Loucy (cell line): ENCODE results near the gene NUP50.

Source experiments
- EZH2phosphoT487 ChIP-seq: fragments of 200-600 bp; IDR thresholded peaks from 2 replicates; pipeline ENCODE4 v1.6.1; 2018; ENCODE audit warnings: antibody characterized with exemption, mild to moderate bottlenecking, moderate library complexity, borderline replicate concordance
- TF ChIP-seq, protein P1 (sequence below): fragments of 200-600 bp; sonication (generic); conservative IDR thresholded peaks from 2 replicates; pipeline ENCODE4 v1.5.1; 2014; ENCODE audit warnings: mild to moderate bottlenecking, antibody characterized with exemption, low read length

DNA sequence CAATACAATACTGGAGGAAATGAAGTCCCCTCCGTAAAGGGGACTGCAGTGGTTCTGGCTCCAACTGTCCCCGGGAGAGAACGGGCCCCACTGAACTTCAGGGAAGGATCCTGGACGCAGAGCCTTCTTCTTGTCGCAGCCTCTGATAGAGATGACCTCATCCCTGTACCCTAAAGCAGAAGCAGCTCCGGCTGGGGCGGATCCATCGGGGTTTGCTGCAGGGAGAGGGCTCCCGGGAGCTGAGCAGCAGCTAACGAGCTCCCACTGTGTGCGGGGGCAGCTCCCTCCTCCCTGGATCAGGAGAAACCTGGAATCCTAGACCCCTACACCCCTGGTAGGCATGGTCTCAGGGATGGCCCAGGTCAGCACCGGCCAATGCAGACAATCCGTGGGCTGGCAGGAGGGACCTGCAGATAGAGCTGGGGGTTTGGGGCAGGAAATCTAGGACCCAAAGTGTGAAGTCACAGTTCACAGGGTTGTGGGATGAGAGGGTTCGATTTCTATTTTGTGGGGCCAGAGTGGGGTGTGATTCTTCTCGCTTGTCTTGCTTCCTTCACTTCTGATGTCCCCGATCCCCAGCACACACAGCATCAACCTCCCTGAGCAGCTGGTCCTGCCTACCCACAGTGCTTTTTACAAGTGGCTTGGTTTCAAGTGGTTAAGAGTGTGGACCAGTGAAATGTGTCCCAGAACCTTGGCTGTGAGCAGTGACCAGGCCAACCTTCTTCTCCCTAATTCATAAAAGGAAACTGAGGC, 64.1 kb downstream of the NUP50 start:
- TF ChIP-seq, protein P1, sequence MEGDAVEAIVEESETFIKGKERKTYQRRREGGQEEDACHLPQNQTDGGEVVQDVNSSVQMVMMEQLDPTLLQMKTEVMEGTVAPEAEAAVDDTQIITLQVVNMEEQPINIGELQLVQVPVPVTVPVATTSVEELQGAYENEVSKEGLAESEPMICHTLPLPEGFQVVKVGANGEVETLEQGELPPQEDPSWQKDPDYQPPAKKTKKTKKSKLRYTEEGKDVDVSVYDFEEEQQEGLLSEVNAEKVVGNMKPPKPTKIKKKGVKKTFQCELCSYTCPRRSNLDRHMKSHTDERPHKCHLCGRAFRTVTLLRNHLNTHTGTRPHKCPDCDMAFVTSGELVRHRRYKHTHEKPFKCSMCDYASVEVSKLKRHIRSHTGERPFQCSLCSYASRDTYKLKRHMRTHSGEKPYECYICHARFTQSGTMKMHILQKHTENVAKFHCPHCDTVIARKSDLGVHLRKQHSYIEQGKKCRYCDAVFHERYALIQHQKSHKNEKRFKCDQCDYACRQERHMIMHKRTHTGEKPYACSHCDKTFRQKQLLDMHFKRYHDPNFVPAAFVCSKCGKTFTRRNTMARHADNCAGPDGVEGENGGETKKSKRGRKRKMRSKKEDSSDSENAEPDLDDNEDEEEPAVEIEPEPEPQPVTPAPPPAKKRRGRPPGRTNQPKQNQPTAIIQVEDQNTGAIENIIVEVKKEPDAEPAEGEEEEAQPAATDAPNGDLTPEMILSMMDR, result no peak
- TF ChIP-seq EZH2phosphoT487, result no peak
